ENCODE data around the gene KLF3. TPM values are rescaled to one million over a fixed set of nuclear protein-coding genes. Genes with fewer than 3 reads are reported as not detected.

Gene KLF3
- total RNA-seq, 1 experiment from 2014 or later: 16.8 TPM

DNA sequence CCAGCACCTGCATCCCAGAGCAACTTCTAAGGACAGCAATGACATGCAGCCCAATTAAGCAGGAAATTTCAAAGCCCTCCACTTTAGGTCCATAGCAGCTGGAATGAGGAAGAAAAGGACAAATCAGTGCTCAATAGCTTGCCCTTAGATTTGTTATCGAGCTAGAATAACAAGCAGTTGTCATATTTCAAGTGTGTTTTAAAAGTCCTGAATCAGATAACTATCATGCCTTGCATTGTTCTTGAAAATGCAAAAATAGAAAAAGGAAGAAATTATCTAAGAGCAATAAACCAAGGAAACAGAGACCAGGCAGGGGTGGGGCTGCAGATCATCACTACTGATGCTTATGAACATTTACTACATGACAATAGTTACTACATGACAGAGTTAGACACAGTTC lies 43.9 kb upstream of the KLF3 start:
- ATAC-seq (no peak), DNase-seq (ENCODE audit: low spot score) (no peak)
- CTCF ChIA-PET: no interaction called here
- Mint-ChIP-seq H3K27me3 (ENCODE audit: low read depth) (no peaks in the 10 kb centered on the region), H3K27ac (no peak overlapping the region), H3K9me3 (peaks cover 7% of the 10 kb centered on the region), H3K4me3 (no peak overlapping the region), H3K36me3 (no peaks in the 10 kb centered on the region), H3K4me1 (peaks cover 13% of the 10 kb centered on the region)
- POLR2A ChIA-PET: no interaction called here
- no peak for TF ChIP-seq KAT7 (CRISPR knock-in tag; IDR thresholded peaks at IDR 0.05; ENCODE audit: borderline replicate concordance)

DNA sequence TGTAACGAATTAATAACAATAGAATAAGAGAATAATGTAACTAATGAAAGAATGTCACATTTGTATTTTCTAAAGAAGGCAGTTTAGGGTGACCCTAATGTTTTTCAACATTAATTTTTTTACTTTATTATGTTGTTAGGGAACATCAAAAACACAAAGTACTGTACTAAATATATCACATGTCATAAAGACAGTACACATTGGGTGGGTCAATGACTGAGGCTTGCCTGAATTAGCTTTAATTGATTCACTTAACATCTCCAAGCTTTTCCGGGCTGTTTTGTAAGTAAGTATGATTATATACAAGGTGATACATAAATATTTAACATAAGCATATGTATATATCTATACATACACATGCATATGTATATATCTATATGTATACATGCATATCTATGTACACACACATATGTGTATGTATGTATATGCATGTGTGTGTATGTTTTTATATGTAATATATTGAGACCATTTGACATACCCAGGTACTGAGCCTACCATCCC lies 43.4 kb upstream of the KLF3 start:
- Mint-ChIP-seq H3K36me3 (0 out of 2 replicates have a peak, but pooled peaks cover 1% of the 10 kb centered on the region), H3K4me3 (no peak overlapping the region), H3K27ac (no peak overlapping the region), H3K4me1 (peaks cover 13% of the 10 kb centered on the region), H3K27me3 (ENCODE audit: low read depth) (no peaks in the 10 kb centered on the region), H3K9me3 (peaks cover 9% of the 10 kb centered on the region)
- ATAC-seq (no peak), DNase-seq (ENCODE audit: low spot score) (no peak)
- ChIA-PET POLR2A (no interaction called here), CTCF (no interaction called here)
- TF ChIP-seq ARID4B (CRISPR knock-in tag; IDR thresholded peaks at IDR 0.05; ENCODE audit: borderline replicate concordance): no peak
- no peak for TF ChIP-seq FOXK1 (CRISPR knock-in tag; IDR thresholded peaks at IDR 0.05)
- TF ChIP-seq, protein P1, sequence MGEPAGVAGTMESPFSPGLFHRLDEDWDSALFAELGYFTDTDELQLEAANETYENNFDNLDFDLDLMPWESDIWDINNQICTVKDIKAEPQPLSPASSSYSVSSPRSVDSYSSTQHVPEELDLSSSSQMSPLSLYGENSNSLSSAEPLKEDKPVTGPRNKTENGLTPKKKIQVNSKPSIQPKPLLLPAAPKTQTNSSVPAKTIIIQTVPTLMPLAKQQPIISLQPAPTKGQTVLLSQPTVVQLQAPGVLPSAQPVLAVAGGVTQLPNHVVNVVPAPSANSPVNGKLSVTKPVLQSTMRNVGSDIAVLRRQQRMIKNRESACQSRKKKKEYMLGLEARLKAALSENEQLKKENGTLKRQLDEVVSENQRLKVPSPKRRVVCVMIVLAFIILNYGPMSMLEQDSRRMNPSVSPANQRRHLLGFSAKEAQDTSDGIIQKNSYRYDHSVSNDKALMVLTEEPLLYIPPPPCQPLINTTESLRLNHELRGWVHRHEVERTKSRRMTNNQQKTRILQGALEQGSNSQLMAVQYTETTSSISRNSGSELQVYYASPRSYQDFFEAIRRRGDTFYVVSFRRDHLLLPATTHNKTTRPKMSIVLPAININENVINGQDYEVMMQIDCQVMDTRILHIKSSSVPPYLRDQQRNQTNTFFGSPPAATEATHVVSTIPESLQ (CRISPR knock-in tag; IDR thresholded peaks at IDR 0.05): no peak
- TF ChIP-seq PRRX2 (CRISPR knock-in tag; IDR thresholded peaks at IDR 0.05): no peak
- TF ChIP-seq E2F1 (CRISPR knock-in tag; IDR thresholded peaks at IDR 0.05): no peak
- no peak for TF ChIP-seq KAT7 (CRISPR knock-in tag; IDR thresholded peaks at IDR 0.05; ENCODE audit: borderline replicate concordance)
- TF ChIP-seq PRDM15 (CRISPR knock-in tag; IDR thresholded peaks at IDR 0.05): no peak
- no peak for TF ChIP-seq TP53 (CRISPR knock-in tag; IDR thresholded peaks at IDR 0.05)
- TF ChIP-seq, protein P2, sequence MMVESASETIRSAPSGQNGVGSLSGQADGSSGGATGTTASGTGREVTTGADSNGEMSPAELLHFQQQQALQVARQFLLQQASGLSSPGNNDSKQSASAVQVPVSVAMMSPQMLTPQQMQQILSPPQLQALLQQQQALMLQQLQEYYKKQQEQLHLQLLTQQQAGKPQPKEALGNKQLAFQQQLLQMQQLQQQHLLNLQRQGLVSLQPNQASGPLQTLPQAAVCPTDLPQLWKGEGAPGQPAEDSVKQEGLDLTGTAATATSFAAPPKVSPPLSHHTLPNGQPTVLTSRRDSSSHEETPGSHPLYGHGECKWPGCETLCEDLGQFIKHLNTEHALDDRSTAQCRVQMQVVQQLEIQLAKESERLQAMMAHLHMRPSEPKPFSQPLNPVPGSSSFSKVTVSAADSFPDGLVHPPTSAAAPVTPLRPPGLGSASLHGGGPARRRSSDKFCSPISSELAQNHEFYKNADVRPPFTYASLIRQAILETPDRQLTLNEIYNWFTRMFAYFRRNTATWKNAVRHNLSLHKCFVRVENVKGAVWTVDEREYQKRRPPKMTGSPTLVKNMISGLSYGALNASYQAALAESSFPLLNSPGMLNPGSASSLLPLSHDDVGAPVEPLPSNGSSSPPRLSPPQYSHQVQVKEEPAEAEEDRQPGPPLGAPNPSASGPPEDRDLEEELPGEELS (CRISPR knock-in tag; IDR thresholded peaks at IDR 0.05): no peak
- no peak for TF ChIP-seq ATF3 (CRISPR knock-in tag; conservative IDR thresholded peaks at IDR 0.05)
- TF ChIP-seq SMAD3 (CRISPR knock-in tag; IDR thresholded peaks at IDR 0.05; ENCODE audit: borderline replicate concordance): no peak
- TF ChIP-seq AR (CRISPR knock-in tag; IDR thresholded peaks at IDR 0.05): no peak
- TF ChIP-seq AFF4 (CRISPR knock-in tag; IDR thresholded peaks at IDR 0.05; ENCODE audit: borderline replicate concordance): no peak

Data from WTC11 (cell line).